NCI-H2171 treated with DMSO at 0.1 percent for 48 hours (cell line): ENCODE data around the gene SH3RF2.
A peak's percentile ranks its signal among the peaks of the same experiment; 100 is the strongest.

Experiments used
- DNase-seq: peaks from one replicate; lab custom pipeline; 2025; lab: John Stamatoyannopoulos, UW

SH3RF2 gene

DNA sequence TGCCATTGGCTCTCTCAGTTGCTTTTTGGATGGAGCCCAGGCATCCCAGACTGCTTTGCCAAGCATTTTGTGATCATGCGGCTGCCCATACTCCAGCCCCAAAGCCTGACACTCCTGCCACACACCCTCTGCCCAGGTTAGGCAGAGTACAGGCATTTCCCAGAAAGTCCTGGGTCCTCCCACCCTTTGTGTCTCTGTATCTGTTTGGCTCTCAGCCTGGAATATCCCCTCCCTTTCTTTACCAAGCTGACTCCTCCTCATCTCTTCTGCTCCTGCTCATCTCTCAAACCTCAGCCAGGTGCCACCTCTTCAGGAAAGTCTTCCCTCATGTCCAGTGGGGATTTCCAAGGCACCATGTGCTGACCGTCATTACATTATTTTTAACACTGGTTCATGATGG, 14.3 kb upstream of the SH3RF2 start:
- no peak for DNase-seq

DNA sequence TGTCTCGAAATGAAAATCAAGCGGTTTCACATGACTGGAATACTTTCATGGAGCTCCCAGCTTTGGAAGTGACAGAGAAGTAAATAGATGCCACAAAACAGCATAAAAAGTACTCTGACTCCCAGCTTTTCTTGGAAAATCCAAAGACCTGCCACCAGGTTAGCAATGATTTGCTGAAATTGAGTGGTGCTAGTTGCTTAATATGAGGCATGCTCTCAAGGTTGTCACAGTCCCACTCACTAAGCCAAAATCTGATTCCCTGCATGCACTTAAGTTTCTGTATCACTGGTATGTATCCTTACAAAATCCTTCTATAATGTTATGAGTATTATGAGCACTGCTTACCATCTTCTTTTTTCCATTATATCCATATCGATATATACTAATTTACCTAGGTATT, 13.0 kb upstream of the SH3RF2 start:
- DNase-seq, result no peak

DNA sequence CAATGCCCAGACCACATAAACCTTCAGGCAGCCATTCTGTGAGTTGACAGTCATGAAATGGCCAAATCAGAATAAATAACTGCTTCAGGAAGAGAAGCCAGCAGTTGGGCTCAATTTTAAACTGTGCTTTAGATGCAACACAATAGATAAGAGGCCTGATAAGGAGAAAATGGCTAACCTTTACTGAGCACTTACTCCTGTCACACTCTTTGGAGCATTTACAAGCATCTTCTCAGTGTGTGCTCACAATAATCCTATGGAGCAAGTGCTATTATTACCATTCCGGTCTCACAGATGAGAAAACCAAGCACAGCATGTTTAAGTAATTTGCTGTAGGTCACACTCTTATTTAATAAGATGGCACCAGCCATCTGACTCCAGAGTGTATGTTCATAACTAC, 11.5 kb upstream of the SH3RF2 start:
- DNase-seq, result no peak

DNA sequence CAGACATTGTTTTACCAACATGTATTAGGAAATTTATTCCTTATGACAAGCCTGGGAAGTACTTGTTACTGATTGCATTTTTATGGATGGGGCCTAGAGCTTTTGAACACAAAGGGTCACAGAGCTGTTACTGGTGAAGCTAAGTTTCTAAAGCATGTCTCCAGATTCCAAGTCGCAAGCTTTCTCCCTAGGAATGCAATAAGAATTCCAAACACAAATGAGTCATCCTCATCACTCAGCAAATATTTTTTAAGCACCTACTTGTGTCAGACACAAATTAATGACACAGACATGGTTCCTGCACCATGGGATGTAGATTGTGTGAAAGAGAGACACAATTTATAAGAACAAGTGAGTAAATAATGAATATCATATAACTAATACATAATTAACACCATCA, 11.0 kb upstream of the SH3RF2 start:
- DNase-seq, result no peak

DNA sequence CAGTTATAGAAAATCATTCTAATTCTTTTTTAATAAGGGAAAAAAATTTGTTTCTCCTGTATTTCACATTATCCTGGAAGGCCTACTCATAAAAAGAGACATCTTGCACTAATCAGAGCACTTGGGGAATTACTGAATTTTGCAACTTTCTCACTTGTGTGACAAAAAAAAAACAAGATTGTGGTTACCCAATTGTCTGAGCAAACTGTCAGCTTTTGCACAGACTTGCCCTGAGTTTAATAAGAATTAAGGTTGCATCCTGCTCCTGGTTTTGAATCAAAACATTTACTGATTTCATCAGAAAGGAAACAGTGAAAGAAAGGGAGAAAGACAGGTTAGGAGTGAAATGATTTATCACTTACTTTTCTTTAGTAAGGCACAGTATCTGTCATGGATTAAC, 10.6 kb upstream of the SH3RF2 start:
- no peak for DNase-seq

DNA sequence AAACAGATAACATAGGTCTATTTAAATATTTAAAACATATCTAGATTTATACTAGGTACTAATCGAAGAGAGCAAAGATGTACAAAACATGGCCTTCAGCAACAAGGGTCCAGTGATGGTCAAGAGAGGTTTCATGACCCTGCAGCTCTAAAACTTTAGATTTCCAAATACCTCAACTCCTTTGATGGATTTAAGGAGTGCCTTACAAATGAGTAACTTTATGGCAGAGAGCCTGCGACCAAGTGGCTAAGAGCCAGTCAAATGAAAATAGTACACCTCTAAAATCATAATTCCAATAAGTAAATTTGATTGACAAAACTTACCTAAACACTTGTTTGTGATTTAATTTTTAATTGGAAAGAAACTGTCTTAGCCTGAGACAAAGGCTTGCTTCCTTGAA, 4.7 kb upstream of the SH3RF2 start:
- no peak for DNase-seq

DNA sequence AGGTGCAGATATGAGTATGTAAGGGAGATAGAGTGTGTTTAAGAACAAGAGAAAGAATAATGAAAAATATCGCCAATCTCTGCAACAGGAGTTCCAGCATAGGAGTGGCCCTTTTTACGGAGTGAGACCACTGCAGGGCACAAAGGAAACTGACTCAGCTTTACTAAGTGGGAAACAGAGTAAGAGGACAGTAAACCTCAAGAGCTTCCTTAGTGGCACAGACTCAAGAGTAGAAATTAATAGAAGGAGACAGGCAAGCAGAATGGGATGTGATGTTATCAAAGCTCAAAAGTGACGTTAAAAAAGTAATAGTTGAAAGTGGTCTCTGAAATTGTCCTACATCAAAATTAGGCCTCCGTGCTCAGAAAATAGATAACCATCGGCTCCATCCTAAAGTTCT, 2.1 kb upstream of the SH3RF2 start:
- DNase-seq, result no peak

DNA sequence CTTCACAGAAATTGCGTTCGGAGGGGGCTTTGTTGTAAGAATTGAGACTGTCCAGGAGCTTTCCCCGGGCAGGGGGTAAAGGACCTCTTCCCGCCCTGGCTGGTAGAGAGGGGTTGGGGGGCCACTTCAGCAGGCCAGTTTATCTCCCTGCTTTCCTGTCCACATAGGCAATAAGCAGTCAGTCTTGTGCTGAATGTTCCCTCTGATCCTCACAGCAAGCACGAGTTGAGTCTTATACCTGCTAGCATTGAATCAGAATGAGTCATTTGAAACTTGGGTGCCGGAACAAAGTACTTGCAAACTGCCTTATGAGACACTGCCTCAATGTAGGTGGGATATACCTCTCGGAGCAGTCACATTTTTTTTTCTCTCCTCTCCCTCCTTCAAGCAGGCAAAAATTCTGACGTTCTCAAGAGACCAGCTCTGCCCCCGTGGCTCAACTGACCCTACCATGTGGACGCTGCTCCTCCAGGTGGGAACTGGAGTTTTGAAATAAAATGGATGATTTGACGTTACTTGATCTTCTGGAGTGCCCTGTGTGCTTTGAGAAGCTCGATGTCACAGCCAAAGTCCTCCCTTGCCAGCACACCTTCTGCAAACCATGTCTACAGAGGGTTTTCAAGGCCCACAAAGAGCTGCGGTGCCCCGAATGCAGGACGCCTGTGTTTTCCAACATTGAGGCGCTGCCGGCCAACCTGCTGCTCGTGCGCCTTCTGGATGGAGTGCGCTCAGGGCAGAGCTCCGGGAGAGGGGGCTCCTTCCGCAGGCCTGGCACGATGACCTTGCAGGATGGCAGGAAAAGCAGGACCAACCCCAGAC, 1.3 kb downstream of the SH3RF2 start:
- DNase-seq, result no peak

DNA sequence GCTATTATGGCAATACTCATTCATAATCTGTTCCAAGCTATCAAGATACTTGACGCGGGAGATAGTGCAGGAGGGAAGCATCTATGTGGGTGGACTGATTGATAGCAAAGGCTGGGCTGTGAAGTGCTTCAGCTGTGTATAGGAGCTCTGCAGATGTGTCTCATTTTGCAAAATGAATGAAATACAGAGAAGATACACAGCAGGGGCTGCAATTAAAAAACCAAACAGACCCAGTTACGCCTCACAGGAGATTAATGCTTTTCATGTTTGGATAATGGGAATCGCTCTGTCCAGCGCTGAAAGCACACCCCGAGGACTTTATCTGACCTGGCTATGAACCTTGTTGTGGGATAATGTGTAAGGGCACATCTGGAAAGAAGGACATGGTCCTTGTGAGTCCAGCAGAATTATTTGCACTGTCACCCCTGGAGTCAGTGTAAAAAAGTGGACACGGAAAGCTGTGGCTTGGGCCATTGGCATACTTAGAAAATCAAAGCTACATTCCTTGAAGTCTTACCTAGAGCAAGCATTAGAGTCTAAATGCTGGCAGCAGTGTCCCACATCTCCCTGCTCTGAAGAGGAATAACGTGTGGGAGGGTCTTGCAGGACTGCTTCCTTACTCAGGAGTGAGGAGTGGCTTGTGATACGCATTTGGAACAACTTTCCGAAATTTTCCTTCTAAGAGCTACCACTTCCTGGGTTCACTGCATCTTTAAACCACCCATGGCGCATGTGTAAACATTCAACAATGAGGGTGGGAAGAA, 2.6 kb downstream of the SH3RF2 start:
- DNase-seq, result no peak

DNA sequence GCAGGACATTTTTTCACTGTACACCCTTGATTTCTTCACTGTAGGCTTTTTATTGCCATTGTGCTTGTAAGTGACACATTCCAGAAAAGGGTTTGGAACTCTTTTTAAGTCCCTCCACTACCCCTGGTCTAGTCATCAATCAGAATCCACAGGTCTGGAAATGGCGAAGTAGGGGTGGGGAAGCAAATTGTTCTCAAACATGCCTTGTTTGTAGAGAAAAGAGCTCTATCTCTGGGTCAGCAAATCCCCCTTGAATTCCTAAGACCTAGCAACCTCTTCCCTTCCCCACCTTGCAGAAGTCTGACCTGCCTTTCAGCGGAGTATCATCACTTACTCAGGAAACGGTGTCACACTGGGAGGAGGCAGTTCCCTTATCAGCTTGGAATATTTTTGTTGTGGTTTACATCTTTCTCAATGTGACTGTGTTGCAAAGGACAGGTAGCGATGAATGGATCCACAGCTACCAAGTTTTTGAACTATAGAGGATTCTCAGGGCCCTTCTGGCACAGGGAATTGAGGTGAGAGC, 3.2 kb downstream of the SH3RF2 start:
- no peak for DNase-seq

DNA sequence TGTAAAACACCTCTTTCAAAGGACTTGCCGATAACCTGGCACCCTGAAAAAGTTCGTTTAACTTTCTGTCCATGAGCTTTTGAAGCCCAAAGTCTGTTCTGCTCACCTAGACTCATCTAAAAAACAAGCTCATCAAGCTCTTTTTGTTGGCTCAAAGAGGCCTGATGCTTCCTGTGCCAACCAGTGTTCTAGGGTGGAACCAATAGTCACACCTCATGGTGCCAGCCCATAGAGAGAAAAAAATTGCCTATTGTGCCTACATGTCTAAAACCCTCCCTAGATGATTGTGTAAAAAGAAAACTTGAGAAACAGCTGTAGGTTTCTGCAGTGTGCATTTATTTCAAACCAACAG, 4.7 kb downstream of the SH3RF2 start:
- DNase-seq, result no peak

DNA sequence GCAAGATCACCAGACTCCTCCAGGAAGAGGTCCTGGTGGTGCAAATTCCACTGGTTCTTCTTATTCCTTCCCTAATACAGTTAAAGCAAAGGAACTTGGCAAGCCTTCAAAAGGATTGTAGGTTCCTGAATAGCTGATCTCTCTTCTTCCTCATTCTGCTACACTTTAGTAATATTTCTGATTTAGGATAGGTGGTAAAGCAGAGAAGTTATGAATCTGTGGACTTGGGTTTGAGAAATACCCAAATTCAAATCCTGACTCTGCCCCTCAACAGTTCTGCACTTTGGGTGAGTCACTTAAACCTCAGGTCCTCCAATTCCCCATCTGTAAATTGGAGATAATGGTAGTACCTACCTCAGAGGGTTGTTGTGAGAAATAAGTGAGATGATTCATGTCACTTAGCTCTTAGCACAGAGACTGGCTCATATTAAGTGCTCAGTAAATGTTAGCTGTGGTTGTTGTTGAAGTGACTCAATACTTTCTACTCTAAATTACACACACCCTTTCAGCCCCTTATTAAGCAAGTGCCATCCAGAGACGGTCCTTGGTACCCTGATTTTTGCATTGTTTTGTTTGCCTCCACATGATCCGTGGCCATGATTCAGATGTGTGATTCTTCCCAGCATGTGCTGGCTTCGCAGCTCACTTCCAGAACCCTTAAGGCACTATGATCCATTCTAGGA, 5.2 kb downstream of the SH3RF2 start:
- no peak for DNase-seq

DNA sequence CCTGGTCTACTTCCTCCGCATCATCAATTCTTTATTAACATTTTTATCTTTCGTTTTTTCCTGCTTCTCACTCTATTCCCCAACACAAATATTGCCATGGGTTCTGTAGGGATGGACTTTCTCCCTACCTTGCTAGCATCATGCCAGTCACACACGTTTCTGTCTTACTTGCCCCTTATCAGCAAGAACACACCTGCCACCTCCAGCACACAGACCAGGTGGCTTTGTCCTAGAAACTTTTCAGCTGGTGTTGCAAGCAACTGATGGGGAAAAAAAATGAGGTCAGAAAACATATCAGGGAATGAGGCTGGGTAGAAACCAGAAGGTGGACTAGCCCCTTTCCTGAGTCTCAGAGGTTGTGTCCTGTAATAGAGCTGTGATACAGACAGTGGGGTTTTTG, 5.8 kb downstream of the SH3RF2 start:
- DNase-seq, result no peak

DNA sequence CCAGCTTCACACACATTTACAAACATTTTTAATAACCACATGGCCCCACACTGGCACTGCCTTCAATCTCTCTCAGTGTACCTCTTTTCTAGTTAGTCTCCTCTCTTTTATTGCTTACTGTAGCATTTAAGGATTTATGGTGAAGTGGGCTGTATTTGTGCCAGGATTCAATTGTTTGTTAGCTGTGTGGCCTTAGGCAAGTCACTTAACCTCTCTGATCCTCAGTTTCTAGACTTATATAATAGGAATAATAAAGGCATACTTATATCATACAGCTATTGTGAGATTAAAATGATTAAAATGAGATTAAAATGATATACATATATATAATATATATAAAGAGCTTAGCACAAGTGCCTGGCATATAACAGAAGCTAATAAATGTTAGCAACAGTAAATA, 6.4 kb downstream of the SH3RF2 start:
- no peak for DNase-seq

DNA sequence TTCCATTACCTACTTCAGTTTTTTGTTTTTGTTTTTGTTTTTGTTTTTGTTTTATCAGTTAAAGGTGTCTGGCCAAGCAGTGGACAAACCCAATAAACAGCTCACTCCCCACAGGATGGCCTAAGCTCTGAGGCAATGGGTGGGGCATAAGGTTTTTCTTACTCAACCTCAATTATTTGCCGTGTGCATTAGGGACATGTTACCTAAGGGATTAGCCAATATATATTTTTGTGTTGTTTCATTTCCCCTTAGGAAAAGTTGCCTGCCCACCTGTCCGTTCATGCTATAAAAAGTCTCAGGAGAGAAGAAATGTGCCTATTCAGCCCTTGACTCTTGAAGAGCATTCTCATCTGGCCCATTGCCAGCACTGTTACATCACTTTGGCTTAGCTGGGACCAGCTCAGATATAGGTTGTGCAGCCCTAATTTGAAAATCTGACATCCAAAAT, 7.3 kb downstream of the SH3RF2 start:
- DNase-seq, result peak; percentile 25

DNA sequence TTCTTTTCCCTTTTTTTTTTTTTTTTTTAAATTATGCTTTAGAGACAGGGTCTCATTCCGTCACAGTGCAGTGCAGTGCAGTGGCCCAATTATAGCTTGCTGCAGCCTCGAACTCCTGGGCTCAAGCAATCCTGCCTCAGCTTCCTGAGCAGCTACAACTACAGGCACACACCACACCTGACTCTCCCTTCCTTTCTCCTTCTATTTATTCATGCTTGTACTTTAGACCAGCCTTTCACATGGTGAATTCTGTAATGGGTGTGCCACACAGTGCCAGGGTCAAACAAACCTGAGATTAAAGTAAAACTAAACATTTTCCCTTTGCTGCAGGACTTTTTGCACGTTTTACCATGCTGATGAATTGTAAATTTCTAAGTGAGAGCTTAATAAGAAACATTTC, 8.0 kb downstream of the SH3RF2 start:
- DNase-seq, result no peak

DNA sequence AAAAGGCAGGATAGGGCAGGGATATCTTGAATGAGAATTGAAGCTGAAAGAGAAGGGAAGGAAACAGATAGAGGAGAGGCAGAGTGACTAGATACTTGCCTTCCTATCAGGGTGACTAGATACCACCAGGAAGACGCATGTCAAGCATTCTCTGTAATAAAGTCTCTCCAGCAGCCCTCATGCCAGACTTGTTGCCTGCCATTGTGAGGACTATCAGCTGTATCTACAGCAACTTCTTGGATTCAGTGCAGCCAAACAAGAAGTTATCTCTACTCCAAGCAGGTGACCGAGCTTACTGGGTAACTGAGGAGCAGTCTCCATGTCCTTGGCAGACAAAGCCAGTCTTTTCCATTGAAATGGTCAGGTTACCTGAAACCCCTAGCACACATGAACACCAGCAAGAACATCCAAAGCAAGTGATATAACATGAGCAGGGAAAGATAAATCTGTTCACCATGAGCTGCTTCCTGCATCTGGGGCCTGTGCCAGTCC, 9.3 kb downstream of the SH3RF2 start:
- no peak for DNase-seq

DNA sequence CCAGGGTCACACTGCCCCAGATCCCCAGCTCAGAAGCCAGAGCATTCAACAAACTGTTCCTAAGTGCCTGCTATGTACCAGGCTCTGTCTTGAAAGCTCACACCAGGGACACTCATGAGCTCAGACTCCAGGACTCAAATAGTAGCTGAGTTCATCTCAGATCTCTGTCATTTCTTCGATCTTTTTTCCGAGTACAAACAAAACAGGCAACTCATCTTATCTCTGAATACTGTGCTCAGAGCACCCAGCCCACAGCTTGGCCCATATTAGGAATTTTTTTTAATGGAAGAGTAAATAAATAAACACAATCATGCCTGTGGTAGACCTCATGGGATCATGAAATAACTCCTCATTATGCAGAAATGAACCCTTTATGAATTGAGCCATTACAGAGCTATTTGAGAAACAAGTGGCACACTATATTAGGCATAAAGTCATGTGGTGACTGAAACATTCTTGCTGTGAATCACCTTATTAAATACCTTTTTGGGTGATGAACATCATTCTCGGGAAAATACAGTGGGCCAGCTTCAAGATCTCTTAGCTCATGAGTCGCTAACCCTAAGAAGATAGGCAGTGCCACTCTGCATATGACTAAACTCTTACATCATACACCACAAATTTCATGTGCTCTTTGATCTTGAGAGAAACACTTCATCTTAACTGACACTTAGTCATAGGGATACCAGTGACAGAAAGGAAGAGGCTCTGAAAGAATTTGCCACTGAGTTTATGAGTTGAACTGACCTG, 9.9 kb downstream of the SH3RF2 start:
- no peak for DNase-seq

DNA sequence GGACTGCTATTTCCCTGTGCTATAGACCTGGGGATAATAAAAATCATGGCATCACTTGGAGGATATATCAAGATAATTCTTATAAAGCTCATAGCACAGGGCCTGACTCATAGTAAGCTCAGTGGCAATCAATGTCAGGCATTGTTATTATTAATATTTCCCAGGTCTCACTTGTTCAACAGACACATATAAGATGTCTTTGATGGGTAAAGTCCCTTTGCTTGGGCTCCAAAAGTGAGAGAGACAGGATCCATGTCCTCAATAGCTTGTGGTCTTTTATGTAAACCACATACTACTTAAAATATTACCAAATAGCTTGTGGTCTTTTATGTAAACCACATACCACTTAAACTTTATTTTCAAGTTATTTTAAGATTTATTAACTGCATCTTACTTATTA, 11.2 kb downstream of the SH3RF2 start:
- DNase-seq, result no peak

DNA sequence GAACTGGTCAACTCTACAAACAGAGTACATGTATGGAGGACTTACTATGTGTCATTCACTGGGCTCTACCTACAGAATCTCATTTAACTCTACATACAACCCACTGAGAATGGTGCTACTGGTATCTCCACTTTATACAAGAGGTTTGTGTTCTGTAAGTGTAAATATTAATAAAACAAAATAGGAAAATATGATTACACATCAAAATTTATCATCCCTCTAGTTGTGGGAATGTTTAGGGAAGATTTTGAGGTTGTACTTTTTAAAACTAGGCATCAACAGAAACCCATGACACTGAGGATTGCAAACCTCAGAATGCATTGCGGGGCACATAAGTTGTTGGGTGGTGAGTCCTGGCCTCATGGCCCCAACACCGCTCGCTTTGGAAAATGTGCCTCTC, 11.7 kb downstream of the SH3RF2 start:
- no peak for DNase-seq

DNA sequence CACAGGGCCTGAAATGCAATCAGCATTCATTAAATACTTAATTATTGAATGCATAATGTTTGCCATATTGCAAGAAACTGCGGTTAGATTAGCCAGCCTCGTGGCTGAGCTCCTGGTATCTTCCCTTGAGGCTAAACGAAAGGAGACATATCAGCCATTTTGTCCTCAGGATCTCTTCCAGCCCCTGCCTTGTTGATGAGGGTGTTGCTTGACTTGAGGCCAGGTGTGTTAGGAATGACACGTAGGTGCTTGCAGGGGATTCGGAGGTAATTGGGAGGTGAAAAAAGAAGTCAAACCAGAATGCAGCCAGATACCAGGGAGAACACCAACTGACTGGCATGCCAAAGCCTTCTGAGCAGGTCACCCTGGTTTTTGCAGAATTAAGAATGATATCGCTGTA, 12.5 kb downstream of the SH3RF2 start:
- DNase-seq, result no peak

DNA sequence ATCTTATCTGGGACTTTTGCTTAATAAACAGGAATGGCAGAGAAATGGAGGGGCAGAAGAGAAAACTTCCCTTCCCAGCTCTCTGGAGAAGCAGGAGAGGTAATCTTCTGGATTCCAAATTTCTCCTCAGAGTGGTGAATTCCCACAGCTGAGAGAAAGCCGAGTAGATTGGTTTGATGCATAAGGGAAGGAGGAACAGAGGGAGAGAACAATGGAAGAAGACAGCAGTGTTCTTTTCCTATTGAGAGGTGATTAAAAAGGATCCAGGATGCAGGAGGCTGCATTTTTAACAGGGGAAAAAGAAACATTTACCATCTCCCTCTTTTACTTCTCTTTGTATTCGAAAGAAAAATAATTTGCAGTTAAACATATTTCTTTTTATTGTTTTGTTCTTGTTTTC, 13.1 kb downstream of the SH3RF2 start:
- DNase-seq, result no peak
